Stimulated activated CD8-positive, alpha-beta memory T cell treated with anti-CD3 and anti-CD28 coated beads, Interleukin-15, amount 100 ng/mL, for 24 hours (primary cell): ENCODE measurements around the gene PACS1.
"Not testable (repeated sequence)": the region's sequence is repeated elsewhere in the genome, so short reads cannot be mapped to it uniquely, and the experiment has no call there.

Experiments
- DNase-seq: peaks from one replicate; pipeline ENCODE4 v3.0.0-alpha.2; 2020; ENCODE audit warnings: low read depth

Gene PACS1

DNA sequence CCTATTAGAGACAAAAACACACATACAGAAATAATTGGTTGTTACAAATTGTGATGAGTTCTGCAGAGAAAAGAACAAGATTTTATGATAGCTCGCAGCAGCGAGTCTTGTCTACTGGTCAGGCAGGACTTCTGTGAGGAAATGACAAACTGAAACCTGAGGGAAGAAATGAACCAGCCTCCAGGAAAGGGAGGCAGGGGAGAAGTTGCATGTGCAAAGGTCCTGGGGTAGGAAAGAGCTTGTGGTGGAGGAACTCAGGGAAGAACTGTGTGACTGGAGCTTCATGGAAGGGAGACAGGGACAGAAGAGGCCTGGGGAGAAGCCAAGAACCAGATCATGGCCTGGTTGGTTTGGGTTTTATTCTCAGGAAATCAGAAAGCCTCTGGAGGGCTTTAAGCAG, 189.2 kb downstream of the PACS1 start:
- DNase-seq: no peak

DNA sequence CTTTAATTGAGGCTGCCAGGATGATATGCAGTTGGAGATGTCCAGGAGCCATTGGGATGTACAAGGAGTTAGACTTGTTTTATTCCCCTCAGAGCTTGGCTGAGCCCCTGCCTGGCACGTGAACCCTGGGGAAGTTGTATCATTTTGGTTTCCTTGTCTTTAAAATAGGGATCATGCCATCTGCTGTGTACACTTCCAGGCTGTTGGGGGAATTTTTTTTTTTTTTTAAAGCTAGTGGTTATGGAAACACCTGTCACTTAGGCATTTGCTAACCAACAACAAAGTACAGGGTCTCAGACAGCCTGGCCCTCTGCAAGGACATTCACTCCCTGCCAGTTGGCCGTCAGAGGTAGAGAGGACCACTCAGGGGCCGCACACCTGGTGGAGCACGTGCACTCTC, 189.9 kb downstream of the PACS1 start:
- DNase-seq: no peak

DNA sequence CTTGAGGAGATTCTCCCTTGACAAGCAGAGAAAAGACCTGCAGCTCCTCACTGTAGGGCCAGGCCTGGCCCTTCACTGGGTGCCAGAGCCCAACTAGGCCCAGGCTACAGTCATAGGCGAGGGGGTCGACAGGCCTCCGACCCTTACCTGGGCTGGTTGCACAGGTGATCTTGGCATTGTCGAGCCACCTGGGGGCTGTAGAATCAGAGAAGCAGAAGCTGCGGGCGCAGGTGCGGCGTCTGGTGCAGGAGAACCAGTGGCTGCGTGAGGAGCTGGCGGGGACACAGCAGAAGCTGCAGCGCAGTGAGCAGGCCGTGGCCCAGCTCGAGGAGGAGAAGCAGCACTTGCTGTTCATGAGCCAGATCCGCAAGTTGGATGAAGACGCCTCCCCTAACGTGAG, 191.5 kb downstream of the PACS1 start:
- DNase-seq: no peak

DNA sequence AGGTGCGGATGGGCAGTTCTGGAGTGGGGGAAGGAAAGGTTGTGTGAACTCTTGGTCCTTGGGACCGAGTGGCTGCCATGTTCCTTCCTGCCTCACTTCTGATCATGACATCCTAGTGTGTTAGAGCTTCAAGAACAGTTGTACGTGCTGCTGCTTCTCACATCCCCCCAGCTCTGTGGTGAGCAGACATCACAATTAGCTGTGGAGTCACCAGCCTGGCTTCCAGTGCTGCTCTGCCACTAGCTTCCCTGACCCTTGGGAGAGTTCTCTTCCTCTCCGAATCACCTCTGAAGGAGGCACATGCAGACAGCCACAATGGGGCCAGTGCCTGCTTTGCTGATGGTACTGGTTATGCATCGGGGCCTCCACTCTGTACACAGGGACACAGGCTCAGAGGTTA, 192.1 kb downstream of the PACS1 start:
- DNase-seq: no peak

DNA sequence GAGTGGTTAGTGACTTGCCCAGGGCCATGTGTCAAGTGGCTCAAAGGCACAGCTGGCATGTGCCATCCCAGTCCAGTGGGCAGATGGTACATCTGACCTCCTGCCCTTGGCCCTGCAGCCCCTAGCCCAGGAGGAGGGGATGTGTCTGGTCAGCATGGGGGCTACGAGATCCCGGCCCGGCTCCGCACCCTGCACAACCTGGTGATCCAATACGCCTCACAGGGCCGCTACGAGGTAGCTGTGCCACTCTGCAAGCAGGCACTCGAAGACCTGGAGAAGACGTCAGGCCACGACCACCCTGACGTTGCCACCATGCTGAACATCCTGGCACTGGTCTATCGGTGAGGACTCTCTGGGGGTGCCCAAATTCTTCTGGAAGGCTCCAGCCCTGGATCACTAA, 192.6 kb downstream of the PACS1 start:
- no peak for DNase-seq

DNA sequence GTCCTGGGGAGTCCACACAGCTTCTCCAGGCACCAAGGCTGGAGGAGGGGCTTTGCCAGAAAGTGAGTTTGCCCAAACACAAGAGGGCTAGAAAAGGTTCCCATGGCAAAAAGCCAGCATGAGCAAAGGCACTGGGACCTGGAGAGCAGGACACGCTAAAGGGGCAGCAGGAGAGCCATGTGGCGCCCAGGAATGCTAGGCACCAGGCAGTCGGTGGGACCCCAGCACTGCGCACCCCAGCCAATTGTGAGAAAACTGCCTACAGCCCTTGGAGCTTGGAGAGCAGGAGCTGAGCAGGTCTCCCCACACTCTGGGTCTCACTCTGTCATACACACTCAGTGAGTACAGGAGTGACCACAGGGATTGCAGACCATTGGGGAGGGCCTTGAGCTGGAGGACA, 193.2 kb downstream of the PACS1 start:
- DNase-seq: no peak

DNA sequence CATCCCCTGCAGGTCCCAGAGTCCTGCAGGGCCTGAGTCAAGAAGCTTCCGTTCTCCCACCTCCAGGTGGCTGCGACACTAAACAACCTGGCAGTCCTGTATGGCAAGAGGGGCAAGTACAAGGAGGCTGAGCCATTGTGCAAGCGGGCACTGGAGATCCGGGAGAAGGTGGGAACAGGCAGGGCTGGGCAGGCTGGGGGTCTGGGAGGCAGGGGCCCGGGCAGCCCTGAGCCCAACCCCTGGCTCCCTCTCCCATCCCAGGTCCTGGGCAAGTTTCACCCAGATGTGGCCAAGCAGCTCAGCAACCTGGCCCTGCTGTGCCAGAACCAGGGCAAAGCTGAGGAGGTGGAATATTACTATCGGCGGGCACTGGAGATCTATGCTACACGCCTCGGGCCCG, 193.7 kb downstream of the PACS1 start:
- no peak for DNase-seq

DNA sequence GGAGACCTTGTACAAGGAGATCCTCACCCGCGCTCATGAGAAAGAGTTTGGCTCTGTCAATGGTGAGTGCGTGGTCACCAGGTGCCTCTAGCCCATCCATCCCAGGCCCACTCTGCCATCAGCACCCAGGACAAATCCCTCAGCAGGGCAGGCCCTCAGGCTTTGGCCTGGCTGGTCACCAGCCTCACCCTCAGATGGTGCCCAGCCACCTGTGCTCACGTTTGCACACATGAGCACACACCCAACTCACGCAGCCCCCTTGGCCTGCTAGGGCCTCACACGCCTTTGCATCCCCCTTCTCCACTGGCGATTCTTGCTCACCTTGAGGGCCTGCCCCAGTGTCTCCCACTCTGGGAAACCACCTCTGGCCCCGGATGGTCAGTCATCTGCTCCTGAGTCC, 194.3 kb downstream of the PACS1 start:
- DNase-seq: no peak

DNA sequence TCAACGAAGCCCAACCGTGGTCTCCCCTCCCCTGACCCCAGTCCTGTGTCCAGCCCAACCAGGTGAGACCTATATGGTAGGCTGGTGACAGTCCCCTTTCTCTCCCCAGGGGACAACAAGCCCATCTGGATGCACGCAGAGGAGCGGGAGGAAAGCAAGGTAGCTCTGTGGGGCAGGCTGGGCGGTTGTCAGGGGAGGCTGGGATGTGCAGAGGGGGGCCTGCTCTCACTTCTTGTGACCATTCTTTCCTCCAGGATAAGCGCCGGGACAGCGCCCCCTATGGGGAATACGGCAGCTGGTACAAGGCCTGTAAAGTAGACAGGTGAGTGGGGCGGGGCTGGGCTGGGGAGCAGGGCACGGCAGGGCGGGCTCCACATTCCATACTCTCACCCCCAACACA, 194.8 kb downstream of the PACS1 start:
- no peak for DNase-seq

DNA sequence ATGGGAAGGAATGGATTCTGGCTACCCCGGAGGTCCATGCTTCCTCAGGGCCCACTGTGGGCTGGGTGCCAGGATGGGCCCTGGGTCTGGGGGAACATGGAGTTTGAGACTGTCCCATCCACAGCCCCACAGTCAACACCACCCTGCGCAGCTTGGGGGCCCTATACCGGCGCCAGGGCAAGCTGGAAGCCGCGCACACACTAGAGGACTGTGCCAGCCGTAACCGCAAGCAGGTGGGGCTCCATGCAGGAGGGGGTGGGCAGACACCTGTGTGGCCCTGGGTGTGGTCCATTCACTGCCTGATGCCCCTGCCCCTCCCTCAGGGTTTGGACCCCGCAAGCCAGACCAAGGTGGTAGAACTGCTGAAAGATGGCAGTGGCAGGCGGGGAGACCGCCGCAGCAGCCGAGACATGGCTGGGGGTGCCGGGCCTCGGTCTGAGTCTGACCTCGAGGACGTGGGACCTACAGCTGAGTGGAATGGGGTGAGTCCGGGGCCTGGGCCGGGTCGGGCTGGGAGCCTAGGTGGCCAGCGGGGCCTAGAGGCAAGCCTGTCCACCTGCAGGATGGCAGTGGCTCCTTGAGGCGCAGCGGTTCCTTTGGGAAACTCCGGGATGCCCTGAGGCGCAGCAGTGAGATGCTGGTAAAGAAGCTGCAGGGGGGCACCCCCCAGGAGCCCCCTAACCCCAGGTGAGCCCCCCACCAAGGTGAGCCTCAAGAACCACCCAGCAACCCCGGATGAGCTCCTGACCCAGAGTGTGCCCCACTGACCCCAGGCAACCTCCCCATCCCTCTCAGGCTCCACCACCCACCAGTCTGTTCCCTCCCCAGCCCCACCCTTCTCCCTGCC, 195.7 kb downstream of the PACS1 start:
- no peak for DNase-seq

DNA sequence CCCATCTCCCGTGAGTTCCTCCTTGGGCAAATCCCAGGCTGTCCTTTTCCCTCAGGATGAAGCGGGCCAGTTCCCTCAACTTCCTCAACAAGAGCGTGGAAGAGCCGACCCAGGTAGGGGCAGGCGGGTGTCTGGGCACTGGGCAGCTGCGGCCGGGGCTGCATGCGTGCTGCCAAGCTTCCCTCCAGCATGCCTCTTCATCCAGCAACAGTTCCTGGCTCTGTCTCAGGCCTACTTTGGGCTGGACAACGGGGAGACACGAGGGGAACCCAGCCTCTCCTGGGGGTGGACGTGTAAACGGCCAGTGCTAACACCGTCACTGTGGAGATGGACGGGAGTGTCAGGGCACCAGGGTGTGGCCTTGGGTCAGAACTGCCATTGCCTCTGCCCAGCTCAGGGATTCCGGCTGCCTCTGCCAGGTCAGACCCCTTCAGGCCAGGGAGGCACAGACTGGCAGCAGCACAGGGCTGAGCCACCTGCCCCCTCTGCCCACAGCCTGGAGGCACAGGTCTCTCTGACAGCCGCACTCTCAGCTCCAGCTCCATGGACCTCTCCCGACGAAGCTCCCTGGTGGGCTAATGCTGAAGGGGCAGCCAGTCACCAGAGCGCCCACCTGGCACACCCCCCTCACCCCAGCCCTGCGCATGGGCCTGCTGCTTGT, 196.4 kb downstream of the PACS1 start:
- DNase-seq: no peak

DNA sequence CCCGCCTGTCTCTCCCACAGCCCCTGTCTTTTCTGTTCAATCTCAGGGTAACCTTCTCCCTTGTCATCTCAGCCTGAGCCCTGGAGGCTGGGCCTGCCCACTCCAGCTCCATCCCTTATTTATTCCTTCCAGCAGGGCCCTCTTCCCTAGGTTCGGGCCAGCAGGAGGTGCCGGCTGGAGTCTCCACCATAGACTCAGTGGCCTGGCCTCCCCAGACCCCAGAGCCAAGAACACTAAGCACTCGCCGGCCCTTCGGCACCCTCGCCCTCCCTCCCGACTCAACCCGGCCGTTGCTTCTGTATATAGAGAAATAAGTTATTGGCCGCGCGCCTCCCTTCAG, 196.9 kb downstream of the PACS1 start:
- DNase-seq: no peak

DNA sequence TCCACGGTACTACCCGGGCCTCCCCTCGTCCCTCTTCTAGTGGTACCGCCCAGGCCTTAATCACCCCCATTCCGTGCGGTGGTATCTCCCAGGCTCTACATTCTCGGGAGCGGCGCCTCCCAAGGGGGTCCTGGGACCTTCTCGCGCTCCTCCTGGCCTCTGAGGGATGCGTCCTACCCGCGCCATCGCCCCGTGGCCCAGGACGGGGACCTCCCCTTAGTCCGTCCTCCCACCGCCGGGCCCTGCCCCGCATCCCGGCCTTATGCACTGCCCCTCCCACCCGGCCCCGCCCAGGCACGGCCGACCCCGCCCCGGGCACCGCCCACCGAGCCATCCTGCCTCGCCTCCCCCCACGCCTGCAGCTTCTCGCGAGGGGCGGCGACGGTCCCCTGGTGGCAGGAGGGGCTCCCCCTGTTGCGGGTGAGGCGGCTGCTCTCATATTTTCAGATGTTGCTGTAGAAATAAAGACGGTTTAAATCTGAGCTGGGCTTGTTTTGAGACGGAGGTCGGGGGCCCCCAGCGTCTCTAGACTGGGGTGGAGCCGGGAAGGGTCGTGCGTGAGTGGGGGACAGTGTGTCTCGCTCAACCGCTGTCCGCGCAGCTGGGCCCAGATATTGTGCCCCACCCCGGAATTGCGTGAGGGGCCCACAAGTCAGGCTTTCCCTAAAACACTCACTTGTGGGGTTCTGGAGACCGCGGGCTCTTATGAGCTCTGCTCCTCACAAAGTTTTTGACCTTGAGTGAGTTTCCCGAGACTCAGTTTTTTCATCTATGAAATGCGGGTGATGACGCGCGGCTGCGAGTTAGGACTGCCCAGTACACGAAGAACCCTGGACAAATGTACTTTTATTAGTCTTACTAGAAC, 197.5 kb downstream of the PACS1 start:
- DNase-seq: peak; percentile 87

DNA sequence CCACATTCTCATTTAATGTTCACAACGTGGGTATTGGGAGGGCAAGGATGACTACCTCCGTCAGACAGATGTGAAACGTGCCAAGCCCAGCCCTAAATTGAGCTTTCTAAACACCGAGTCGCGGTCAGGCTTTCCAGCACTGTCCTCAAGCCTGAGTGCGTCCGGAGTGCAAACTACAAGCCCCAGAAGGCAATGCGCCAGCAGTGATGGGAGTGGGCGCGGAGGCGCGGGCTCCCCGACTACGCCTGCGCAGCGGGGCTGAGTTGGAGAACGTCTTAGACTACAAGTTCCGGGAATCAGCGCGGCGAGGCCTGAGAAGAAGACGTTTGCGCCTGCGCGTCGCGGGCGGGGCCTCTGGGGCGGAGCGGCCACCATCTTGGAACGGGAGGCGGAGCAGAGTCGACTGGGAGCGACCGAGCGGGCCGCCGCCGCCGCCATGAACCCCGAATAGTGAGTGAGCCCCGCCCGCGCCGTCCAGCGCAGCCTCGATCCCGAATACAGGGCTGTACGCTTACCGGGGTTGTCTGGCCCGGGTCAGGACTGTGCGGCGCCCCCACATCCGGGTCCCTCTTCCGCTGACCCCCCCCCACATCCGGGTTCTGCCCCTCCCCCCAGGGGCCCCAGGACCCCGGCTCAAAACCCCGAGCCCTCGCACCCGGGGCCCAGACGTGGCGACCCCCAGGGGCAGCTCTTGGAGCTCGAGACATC, 198.3 kb downstream of the PACS1 start, which contains the start of gene RAB1B:
TSS of gene RAB1B (plus strand) at position 396 of the 708 bp plus-strand sequence. CDS start at position 437, 41 bp downstream.
- peak; percentile 98 for DNase-seq

DNA sequence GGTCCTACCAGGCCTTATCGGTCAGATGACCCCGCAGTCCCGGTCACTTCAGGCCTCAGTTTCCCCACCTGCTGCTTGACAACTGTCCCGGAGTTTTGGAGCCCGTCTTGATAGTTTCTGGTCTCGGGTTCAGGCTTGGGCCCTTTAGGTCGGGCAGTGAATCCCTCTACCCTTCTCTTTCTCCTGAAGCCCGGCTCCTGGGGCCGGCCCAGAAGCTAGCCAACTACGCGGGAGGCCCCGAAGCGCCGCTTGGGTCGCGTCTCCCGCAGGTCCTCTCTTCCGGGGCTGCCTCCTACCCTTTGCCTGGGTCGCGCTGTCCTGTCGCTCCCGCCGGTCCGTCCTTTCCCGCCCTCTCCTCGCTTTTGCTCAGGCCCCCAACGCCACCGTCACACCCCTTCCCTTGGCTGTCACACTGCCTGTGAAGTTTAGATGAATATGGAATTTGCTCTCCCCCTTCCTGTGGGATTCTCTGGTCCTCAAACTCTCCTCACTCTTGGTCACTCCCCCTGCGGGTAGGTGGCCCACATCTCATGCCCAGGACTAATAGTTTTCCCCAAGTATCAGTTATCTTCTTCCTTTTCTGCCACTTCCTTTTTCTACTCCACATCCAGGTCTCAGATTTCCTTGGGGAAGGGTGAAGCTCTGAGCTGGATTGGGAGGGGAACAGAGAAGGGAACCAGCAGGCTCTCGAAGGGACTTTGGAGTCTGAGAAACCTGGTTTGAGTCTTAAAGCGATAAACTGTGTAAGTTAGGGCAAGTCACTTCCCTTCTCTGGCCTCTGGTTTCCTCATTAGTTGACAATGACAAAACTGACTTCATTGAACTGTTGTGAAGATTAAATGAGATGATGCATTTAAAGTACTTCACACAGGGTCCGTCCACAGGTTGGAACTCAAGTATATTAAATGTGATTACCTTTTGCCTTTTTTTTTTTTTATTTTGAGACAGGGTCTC, 199.2 kb downstream of the PACS1 start:
- no peak for DNase-seq

DNA sequence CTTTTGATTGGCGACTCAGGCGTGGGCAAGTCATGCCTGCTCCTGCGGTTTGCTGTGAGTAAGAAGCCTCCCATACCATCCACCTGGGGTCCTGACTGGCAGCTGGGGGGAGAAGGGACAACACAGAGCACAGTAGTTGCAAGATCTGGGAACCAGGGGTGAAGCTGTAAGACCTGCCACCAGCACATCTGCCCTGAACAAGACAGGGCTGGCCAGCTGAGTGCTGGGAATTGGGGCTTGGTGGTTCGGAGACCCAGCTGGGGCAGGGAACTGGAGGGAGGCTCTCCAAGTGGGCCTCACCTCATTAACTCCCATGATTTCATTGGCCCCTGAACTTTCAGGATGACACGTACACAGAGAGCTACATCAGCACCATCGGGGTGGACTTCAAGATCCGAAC, 201.7 kb downstream of the PACS1 start:
- DNase-seq: no peak

DNA sequence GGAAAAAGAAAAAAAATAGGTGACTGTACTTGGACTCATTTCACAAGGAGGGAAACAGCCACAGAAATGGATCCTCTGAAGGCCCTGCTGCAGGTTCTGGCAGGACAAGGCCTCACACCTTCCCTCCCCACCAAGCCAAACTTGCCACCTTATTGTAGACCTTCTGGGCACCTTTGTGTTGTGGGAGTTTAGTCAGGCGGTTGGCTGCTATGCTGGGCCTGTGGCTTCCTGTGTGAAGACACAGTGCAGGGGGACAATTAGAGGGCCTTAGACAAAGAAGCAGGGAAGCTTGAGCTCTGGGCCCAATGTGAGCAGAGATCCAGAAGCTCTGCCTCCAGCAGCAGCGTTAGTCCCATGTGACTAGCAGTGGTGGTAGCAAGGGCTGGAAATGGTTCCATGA, 202.5 kb downstream of the PACS1 start:
- no peak for DNase-seq

DNA sequence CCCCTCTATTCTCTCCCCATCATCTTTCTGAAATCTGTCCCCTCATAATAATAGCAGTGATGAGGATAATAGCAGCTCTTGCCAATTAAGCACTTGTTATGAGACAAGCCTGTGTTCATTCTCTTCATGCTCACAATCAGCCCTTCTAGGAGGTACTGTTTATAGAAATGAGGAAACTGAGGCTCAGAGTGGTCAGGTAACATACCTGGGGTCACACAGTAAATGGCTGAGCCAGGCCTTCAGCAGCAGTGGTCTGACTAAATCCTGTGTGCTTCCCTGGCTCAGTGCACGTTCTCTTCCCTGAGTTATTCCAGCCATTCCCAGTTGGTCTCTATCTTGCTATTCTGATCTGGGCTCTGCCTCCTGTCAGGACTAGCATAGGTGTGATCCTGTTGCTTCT, 204.1 kb downstream of the PACS1 start:
- DNase-seq: no peak

DNA sequence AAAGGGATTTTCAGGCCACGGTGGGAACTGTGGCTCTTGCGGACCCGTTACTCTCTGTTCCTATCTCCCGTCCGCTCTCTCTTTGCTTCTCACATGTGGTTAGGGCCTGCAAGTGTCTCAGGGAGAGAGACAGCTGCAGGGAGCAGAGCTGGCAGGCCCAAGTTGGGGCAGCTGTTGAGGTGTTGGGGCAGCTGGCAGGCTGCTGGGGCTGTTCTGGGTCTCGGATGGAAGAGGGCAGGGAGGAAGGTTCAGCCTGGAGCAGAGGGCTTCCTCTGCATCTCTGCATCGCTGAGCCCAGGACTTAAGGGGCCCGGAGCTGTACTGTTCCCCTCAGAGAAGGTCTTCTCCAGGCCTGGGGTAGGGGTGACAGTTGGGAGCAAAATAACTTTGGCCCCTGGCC, 205.3 kb downstream of the PACS1 start:
- DNase-seq: no peak

DNA sequence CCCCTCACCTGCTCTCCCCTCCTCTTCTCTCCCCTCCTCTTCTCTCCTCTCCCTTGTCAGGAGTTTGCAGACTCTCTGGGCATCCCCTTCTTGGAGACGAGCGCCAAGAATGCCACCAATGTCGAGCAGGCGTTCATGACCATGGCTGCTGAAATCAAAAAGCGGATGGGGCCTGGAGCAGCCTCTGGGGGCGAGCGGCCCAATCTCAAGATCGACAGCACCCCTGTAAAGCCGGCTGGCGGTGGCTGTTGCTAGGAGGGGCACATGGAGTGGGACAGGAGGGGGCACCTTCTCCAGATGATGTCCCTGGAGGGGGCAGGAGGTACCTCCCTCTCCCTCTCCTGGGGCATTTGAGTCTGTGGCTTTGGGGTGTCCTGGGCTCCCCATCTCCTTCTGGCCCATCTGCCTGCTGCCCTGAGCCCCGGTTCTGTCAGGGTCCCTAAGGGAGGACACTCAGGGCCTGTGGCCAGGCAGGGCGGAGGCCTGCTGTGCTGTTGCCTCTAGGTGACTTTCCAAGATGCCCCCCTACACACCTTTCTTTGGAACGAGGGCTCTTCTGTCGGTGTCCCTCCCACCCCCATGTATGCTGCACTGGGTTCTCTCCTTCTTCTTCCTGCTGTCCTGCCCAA, 206.0 kb downstream of the PACS1 start:
- DNase-seq: no peak

DNA sequence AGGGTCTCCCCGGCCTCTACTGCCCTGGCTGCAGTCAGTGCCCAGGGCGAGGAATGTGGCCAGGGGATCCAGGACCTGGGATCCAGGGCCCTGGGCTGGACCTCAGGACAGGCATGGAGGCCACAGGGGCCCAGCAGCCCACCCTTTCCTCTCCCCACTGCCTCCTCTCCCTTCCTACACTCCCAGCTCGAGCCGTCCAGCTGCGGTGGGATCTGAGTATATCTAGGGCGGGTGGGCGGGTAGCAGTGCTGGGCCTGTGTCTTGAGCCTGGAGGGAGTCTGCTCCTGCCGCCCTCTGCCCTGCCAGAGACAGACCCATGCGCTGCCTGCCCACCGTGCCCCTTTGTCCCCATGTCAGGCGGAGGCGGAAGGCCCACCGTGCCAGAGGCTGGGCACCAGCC, 206.5 kb downstream of the PACS1 start:
- not testable (repeated sequence) for DNase-seq
